H9 (cell line): ENCODE data around the gene FSTL4. TPM values are rescaled to one million over a fixed set of nuclear protein-coding genes. Genes with fewer than 3 reads are reported as not detected.

Experiments
- DNase-seq: peaks from one replicate; pipeline ENCODE4 v3.0.0-alpha.2; 2017
- H2AFZ ChIP-seq: one replicate; pipeline ENCODE4 v1.6.1; 2013; ENCODE audit warnings: mild to moderate bottlenecking, low read length, control low read depth, moderate library complexity
- H2AK5ac ChIP-seq: 2 replicates; pipeline ENCODE4 v1.6.1; 2013; ENCODE audit warnings: low read length, control low read depth, mixed read lengths; ENCODE audit not compliant: insufficient read length
- H2BK120ac ChIP-seq: one replicate; pipeline ENCODE4 v1.6.1; 2013; ENCODE audit warnings: low read depth, mild to moderate bottlenecking, low read length, control low read depth, inconsistent platforms; ENCODE audit not compliant: poor library complexity, severe bottlenecking
- H2BK12ac ChIP-seq: 2 replicates; pipeline ENCODE4 v1.6.1; 2013; ENCODE audit warnings: low read length, control low read depth, mixed read lengths, low read depth; ENCODE audit not compliant: insufficient read length
- H2BK15ac ChIP-seq: 2 replicates; pipeline ENCODE4 v1.6.1; 2013; ENCODE audit warnings: low read depth, low read length, control low read depth
- H2BK20ac ChIP-seq: one replicate; pipeline ENCODE4 v1.6.1; 2013; ENCODE audit warnings: low read depth, mild to moderate bottlenecking, low read length, control low read depth, inconsistent platforms; ENCODE audit not compliant: poor library complexity, severe bottlenecking
- H2BK5ac ChIP-seq: 2 replicates; pipeline ENCODE4 v1.6.1; 2013; ENCODE audit warnings: low read length, control low read depth, mixed read lengths; ENCODE audit not compliant: insufficient read length
- H3K14ac ChIP-seq: 2 replicates; pipeline ENCODE4 v1.6.1; 2013; ENCODE audit warnings: low read length, control low read depth; ENCODE audit not compliant: insufficient read depth
- H3K18ac ChIP-seq: 2 replicates; pipeline ENCODE4 v1.6.1; 2013; ENCODE audit warnings: low read depth, mild to moderate bottlenecking, mixed read lengths, low read length, control low read depth; ENCODE audit not compliant: insufficient read length
- H3K23ac ChIP-seq: 2 replicates; pipeline ENCODE4 v1.6.1; 2013; ENCODE audit warnings: low read length, control low read depth, mixed read lengths, low read depth; ENCODE audit not compliant: insufficient read length
- H3K23me2 ChIP-seq: 2 replicates; pipeline ENCODE4 v1.6.1; 2013; ENCODE audit warnings: low read depth, mild to moderate bottlenecking, mixed read lengths, low read length, control low read depth; ENCODE audit not compliant: insufficient read length, poor library complexity, severe bottlenecking
- H3K27ac ChIP-seq: 2 replicates; pipeline ENCODE4 v1.5.1; 2013; ENCODE audit warnings: low read length, control low read depth, mixed read lengths, low read depth; ENCODE audit not compliant: insufficient read length
- H3K27me3 ChIP-seq: 2 replicates; pipeline ENCODE4 v1.6.1; 2013; ENCODE audit warnings: low read length, control low read depth, inconsistent platforms; ENCODE audit not compliant: insufficient read depth
- H3K4ac ChIP-seq: 2 replicates; pipeline ENCODE4 v1.6.1; 2013; ENCODE audit warnings: low read depth, mild to moderate bottlenecking, control low read depth, inconsistent platforms, low read length, moderate library complexity
- H3K4me1 ChIP-seq: 2 replicates; pipeline ENCODE4 v1.6.1; 2013; ENCODE audit warnings: low read length, control low read depth, inconsistent platforms; ENCODE audit not compliant: insufficient read depth
- H3K4me2 ChIP-seq: 2 replicates; pipeline ENCODE4 v1.6.1; 2013; ENCODE audit warnings: low read length, control low read depth, mixed read lengths; ENCODE audit not compliant: insufficient read length, insufficient read depth
- H3K56ac ChIP-seq: 2 replicates; pipeline ENCODE4 v1.6.1; 2013; ENCODE audit warnings: low read depth, mild to moderate bottlenecking, mixed read lengths, low read length, control low read depth; ENCODE audit not compliant: insufficient read length
- H3K79me1 ChIP-seq: 2 replicates; pipeline ENCODE4 v1.6.1; 2013; ENCODE audit warnings: low read depth, mild to moderate bottlenecking, moderate library complexity, low read length, control low read depth, inconsistent platforms; ENCODE audit not compliant: insufficient read depth, poor library complexity, severe bottlenecking
- H3K79me2 ChIP-seq: 2 replicates; pipeline ENCODE4 v1.6.1; 2013; ENCODE audit warnings: low read length, control low read depth, inconsistent platforms; ENCODE audit not compliant: insufficient read depth
- H3K9ac ChIP-seq: 2 replicates; pipeline ENCODE4 v1.6.1; 2013; ENCODE audit warnings: low read length, control low read depth, mixed read lengths; ENCODE audit not compliant: insufficient read length; ENCODE audit errors: extremely low read depth
- H3K9me3 ChIP-seq: one replicate; pipeline ENCODE4 v1.6.1; 2013; ENCODE audit warnings: low read depth, low read length, inconsistent platforms; ENCODE audit not compliant: control insufficient read depth
- H3T11ph ChIP-seq: one replicate; pipeline ENCODE4 v1.6.1; 2013; ENCODE audit warnings: mild to moderate bottlenecking, low read length, control low read depth, inconsistent platforms
- H4K20me1 ChIP-seq: one replicate; pipeline ENCODE4 v1.6.1; 2013; ENCODE audit not compliant: control insufficient read depth, insufficient read length, insufficient read depth
- H4K5ac ChIP-seq: 2 replicates; pipeline ENCODE4 v1.6.1; 2013; ENCODE audit warnings: low read depth, mild to moderate bottlenecking, mixed read lengths, low read length, control low read depth; ENCODE audit not compliant: insufficient read length
- H4K8ac ChIP-seq: replicated peaks from 2 replicates; pipeline ENCODE4 v1.6.1; 2013; ENCODE audit warnings: low read length, control low read depth, mixed read lengths, low read depth; ENCODE audit not compliant: insufficient read length
- H4K91ac ChIP-seq: 2 replicates; pipeline ENCODE4 v1.6.1; 2013; ENCODE audit warnings: low read depth, mild to moderate bottlenecking, moderate library complexity, mixed read lengths, low read length, control low read depth; ENCODE audit not compliant: insufficient read length
- H3K27ac Mint-ChIP-seq, 3 experiments: 2 replicates in 2 of 3; 3 replicates in 1 of 3; pipeline ENCODE4 v1.8.0; 2020 to 2021; ENCODE audit warnings: mixed read lengths in 3 of 3, mild to moderate bottlenecking in 1 of 3, moderate library complexity in 1 of 3
- H3K27me3 Mint-ChIP-seq: 2 replicates; pipeline ENCODE4 v1.8.0; 2021; ENCODE audit warnings: low read depth, mild to moderate bottlenecking, moderate library complexity, mixed read lengths
- H3K36me3 Mint-ChIP-seq, 3 experiments: 2 replicates in 2 of 3; 3 replicates in 1 of 3; pipeline ENCODE4 v1.8.0; 2020 to 2021; ENCODE audit warnings: low read depth in 3 of 3, mixed read lengths in 3 of 3; ENCODE audit not compliant: insufficient read depth in 1 of 3
- H3K4me1 Mint-ChIP-seq, 2 experiments: 2 replicates each; pipeline ENCODE4 v1.8.0; 2020; ENCODE audit warnings: mixed read lengths in 2 of 2
- H3K4me3 Mint-ChIP-seq, 2 experiments: 2 replicates in 1 of 2; 3 replicates in 1 of 2; pipeline ENCODE4 v1.8.0; 2020 to 2021; ENCODE audit warnings: mild to moderate bottlenecking in 2 of 2, mixed read lengths in 2 of 2, moderate library complexity in 1 of 2
- H3K9me3 Mint-ChIP-seq, 2 experiments: 2 replicates in 1 of 2; 3 replicates in 1 of 2; pipeline ENCODE4 v1.8.0; 2020; ENCODE audit warnings: mild to moderate bottlenecking in 2 of 2, mixed read lengths in 2 of 2, moderate library complexity in 1 of 2
- CTCF ChIP-seq: fragments of 200-600 bp; sonication (generic); conservative IDR thresholded peaks from 3 replicates; pipeline ENCODE4 v1.8.0; 2021; ENCODE audit warnings: antibody characterized with exemption, mild to moderate bottlenecking
- WGBS: extraction: QIAGEN DNeasy Blood & Tissue Kit; methylation state at CpG from one replicate; pipeline ENCODE4 v1.1.7; 2013; ENCODE audit warnings: missing lambda C conversion rate, low lambda C conversion rate, mixed read lengths; ENCODE audit not compliant: insufficient read length; ENCODE audit errors: extremely low coverage; 5-methylcytosine and 5-hydroxymethylcytosine counted together
- total RNA-seq: library from RNA; stranded (reverse); gene quantifications from 2 replicates; pipeline ENCODE4 v1.2.1, GENCODE V29; 2021

Gene FSTL4
- total RNA-seq, 1 experiment from 2014 or later: 5.7 TPM

GRCh38 chr5:133521801-133522200 lies 90.5 kb downstream of the FSTL4 start:
- no peak overlapping the region for H3K27ac ChIP-seq
- H3K27ac Mint-ChIP-seq: no peak overlapping the region

More at GRCh38 chr5:133521801-133522200, 90.5 kb downstream of the FSTL4 start:
- Histone ChIP-seq H2AFZ (no peak overlapping the region), H3K14ac (no peak overlapping the region), H3K4me1 (no peaks in the 10 kb centered on the region; the same call in 1 of the 2 replicates), H3K56ac (no peak overlapping the region), H3T11ph (no peak overlapping the region), H4K91ac (no peak overlapping the region), H2BK5ac (no peak overlapping the region), H3K27me3 (no peaks in the 10 kb centered on the region), H2BK120ac (no peak overlapping the region), H4K8ac (no peak overlapping the region), H3K23me2 (no peaks in the 10 kb centered on the region), H3K23ac (no peak overlapping the region), H4K20me1 (no peaks in the 10 kb centered on the region), H3K79me1 (no peaks in the 10 kb centered on the region), H2BK15ac (no peak overlapping the region), H4K5ac (no peak overlapping the region), H2AK5ac (no peak overlapping the region), H3K18ac (no peak overlapping the region), H3K4ac (no peak overlapping the region), H3K9me3 (no peaks in the 10 kb centered on the region), H2BK20ac (no peak overlapping the region), H2BK12ac (no peak overlapping the region), H3K4me2 (no peak overlapping the region), H3K9ac (no peak overlapping the region), H3K79me2 (no peaks in the 10 kb centered on the region)
- no peak for DNase-seq
- no CpG with 5 or more reads among the region's 2 CpGs for WGBS
- no peak overlapping the region for H3K4me3 Mint-ChIP-seq
- no peaks in the 10 kb centered on the region; a peak in 1 of 5 replicates for H3K9me3 Mint-ChIP-seq
- peaks cover 22 to 33% of the 10 kb centered on the region in 2 experiments for H3K4me1 Mint-ChIP-seq
- no peak for TF ChIP-seq CTCF
- H3K27me3 Mint-ChIP-seq: peaks cover 3% of the 10 kb centered on the region; the same call in 1 of the 2 replicates
- peaks cover 0 to 5% (median 0%) of the 10 kb centered on the region in 3 experiments; a peak in 1 of 7 replicates for H3K36me3 Mint-ChIP-seq
